T-helper 17 cell (primary cell): ENCODE results near the gene EPHA3. TPM values are rescaled to one million over a fixed set of nuclear protein-coding genes. Genes with fewer than 3 reads are reported as not detected.

ENCODE experiments used
- ATAC-seq: fragments of 150-1000 bp; cut with Tn5 transposase; 2 replicates; pipeline ENCODE4 v1.10.0; 2021; ENCODE audit warnings: mild to moderate bottlenecking, moderate library complexity
- DNase-seq, 3 donors: peaks; one replicate each; pipeline versions ENCODE4 v3.0.0 to v3.0.0-alpha.2; 2020 to 2021
- H3K9me3 ChIP-seq: one replicate; pipeline ENCODE4 v1.7.0; 2013; ENCODE audit warnings: low read length, mild to moderate bottlenecking; ENCODE audit not compliant: control insufficient read depth, poor library complexity, severe bottlenecking
- H3K27ac Mint-ChIP-seq: one replicate; pipeline ENCODE4 v1.8.0; 2022; ENCODE audit warnings: mild to moderate bottlenecking, moderate library complexity, mixed read lengths
- H3K27me3 Mint-ChIP-seq: one replicate; pipeline ENCODE4 v1.8.0; 2022; ENCODE audit warnings: mixed read lengths
- H3K36me3 Mint-ChIP-seq: one replicate; pipeline ENCODE4 v1.8.0; 2022; ENCODE audit warnings: low read depth, mixed read lengths
- H3K4me1 Mint-ChIP-seq: one replicate; pipeline ENCODE4 v1.8.0; 2022; ENCODE audit warnings: mild to moderate bottlenecking, mixed read lengths
- H3K4me3 Mint-ChIP-seq: one replicate; pipeline ENCODE4 v1.8.0; 2022; ENCODE audit warnings: mild to moderate bottlenecking, moderate library complexity, mixed read lengths
- total RNA-seq, 4 donors: library from RNA in 2 of 4; stranded (reverse) in 2 of 4; gene quantifications; one replicate each; pipeline ENCODE4 v1.2.3 and lab custom pipeline; 2022 to 2026

EPHA3 gene
- total RNA-seq, 2 donors from 2014 or later, result not detected

DNA sequence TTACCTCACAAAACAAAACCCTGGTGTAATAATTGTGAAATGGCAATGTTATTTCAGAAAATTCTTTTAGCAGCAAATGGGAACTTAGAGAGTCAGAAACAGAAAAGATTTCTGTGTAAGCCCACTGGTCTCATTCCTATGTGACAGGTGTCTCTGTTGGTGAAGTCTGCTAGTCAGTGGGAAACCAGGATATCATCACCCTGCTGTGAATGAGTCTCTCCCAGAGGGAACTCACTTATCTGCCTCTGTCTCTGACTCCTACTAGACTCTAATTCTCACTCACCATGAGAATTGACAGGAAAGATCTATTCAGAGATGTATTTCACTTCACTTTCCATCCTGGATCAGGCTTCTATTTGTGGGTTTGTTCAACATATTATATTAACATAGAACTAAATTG lies 266.0 kb downstream of the EPHA3 start:
- no peaks in the 10 kb centered on the region for H3K27me3 Mint-ChIP-seq
- DNase-seq (no peak), ATAC-seq (no peak)
- H3K36me3 Mint-ChIP-seq, result no peaks in the 10 kb centered on the region
- no peak overlapping the region for H3K4me3 Mint-ChIP-seq
- H3K4me1 Mint-ChIP-seq, result no peaks in the 10 kb centered on the region
- no peak overlapping the region for H3K27ac Mint-ChIP-seq
- no peaks in the 10 kb centered on the region for H3K9me3 ChIP-seq

GRCh38 chr3:89375451-89375850 lies 268.0 kb downstream of the EPHA3 start:
- ATAC-seq (no peak), DNase-seq (no peak)
- H3K9me3 ChIP-seq, result no peaks in the 10 kb centered on the region
- Mint-ChIP-seq H3K27ac (no peak overlapping the region), H3K4me3 (no peak overlapping the region), H3K36me3 (no peaks in the 10 kb centered on the region), H3K27me3 (no peaks in the 10 kb centered on the region), H3K4me1 (no peaks in the 10 kb centered on the region)

DNA sequence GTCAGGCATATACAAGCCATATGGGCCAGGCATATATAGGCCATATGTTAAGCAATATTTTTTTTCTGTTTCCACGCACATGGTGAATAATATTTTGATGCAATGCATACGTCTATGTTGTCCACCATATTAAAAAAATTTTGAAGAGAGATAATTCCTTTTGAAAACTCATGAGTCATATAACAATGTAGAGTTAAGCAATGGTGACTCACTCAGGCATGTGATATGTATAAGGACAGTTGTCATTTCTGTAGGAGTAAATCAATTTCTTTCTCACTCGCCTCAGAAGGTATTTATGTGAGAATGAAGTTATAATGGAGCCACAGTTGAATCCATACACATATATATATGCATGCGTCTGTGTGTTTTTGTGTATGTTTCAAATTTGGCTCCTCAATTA lies 272.6 kb downstream of the EPHA3 start:
- H3K27me3 Mint-ChIP-seq, result no peaks in the 10 kb centered on the region
- H3K9me3 ChIP-seq, result no peaks in the 10 kb centered on the region
- ATAC-seq, result no peak
- H3K4me1 Mint-ChIP-seq, result no peaks in the 10 kb centered on the region
- no peak overlapping the region for H3K27ac Mint-ChIP-seq
- no peak for DNase-seq
- H3K36me3 Mint-ChIP-seq, result no peaks in the 10 kb centered on the region
- no peak overlapping the region for H3K4me3 Mint-ChIP-seq

DNA sequence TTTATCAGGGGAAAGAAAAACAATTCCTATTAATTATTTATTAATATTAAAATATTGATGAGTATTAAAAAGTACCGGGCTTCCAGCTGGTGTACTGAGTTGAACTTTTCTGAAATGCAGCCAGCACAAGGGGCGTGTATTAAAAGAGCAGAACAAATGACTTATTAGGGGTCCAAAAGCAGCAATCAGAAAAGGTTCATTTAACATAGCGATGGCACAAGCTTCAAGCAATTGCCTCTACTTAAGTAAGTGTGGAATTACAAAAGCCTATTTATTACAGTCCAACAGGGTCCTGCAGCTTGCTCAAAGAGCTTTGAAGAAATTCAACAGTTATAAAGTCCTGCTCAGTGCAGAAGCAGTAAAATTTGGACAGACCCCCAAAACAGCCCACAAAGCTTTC lies 285.6 kb downstream of the EPHA3 start:
- H3K4me3 Mint-ChIP-seq, result no peak overlapping the region
- ATAC-seq, result no peak
- no peaks in the 10 kb centered on the region for H3K9me3 ChIP-seq

GRCh38 chr3:89395456-89395855 lies 288.0 kb downstream of the EPHA3 start:
- Mint-ChIP-seq H3K4me1 (no peaks in the 10 kb centered on the region), H3K36me3 (no peaks in the 10 kb centered on the region), H3K27me3 (no peaks in the 10 kb centered on the region), H3K4me3 (no peak overlapping the region), H3K27ac (no peak overlapping the region)
- H3K9me3 ChIP-seq, result no peaks in the 10 kb centered on the region
- ATAC-seq (no peak), DNase-seq (no peak)

More for the DNA sequence above, 285.6 kb downstream of the EPHA3 start:
- H3K4me1 Mint-ChIP-seq, result no peaks in the 10 kb centered on the region
- no peaks in the 10 kb centered on the region for H3K36me3 Mint-ChIP-seq
- no peak for DNase-seq
- H3K27ac Mint-ChIP-seq, result no peak overlapping the region
- no peaks in the 10 kb centered on the region for H3K27me3 Mint-ChIP-seq

DNA sequence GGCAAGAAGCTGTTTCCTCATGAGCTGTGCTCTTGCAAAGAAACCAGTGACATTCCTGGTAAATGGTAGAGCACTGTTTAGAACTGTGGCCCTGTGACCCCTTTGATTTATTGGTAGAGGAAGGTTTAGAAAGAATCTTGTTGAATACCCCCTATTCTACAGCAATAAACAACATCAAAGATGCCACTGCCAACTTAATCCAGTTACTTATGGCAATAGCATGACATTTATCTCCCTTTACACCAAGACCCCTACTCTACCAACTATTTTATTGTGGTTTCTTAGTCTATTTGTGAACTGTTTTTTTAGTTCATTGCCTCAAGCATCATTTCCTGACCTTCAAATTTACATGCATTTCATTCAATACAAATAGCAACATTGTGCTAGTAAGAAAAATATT lies 288.6 kb downstream of the EPHA3 start:
- Mint-ChIP-seq H3K4me3 (no peak overlapping the region), H3K36me3 (no peaks in the 10 kb centered on the region), H3K4me1 (no peaks in the 10 kb centered on the region), H3K27ac (no peak overlapping the region), H3K27me3 (no peaks in the 10 kb centered on the region)
- no peaks in the 10 kb centered on the region for H3K9me3 ChIP-seq
- ATAC-seq (no peak), DNase-seq (no peak)

DNA sequence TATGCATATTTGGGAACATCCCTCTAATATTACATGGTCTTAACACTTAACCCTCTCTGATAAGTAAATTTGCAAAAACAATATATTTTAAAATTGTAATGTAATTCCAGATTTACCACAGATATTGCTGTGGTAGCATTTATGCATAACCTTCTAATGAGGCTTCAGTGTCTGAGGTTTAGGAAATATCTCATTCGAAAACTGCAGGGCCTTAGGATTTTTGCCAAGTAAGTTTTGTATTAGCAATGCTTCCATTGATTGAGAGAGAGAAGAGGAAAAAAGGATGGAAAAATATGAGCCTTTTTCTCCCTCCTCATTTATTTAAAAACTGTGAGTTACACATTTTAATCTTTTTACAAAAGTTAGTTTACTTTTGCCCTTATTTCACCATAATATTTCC lies 294.6 kb downstream of the EPHA3 start:
- Mint-ChIP-seq H3K27ac (no peak overlapping the region), H3K4me3 (no peak overlapping the region), H3K36me3 (no peaks in the 10 kb centered on the region), H3K27me3 (no peaks in the 10 kb centered on the region), H3K4me1 (no peaks in the 10 kb centered on the region)
- no peaks in the 10 kb centered on the region for H3K9me3 ChIP-seq
- DNase-seq (no peak), ATAC-seq (no peak)

DNA sequence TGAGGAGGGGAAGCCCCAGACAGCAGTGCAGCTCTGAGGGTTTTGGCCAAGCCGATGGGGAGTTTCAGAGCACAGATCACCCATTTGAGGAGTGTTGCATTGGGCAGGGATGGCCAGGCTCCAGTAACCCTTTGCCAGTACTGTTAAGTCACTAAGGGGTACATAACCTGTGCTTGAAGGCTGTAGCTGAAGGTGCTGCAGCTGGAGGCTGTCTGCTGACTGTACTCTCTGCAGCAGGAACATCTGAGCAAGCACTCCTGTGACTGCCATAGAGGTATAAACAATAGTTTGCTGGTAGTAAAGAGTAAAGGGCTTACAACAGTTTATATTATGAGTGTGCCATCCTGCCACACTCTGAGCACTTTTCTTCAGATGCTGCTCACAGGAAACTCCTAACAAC lies 297.8 kb downstream of the EPHA3 start:
- DNase-seq (no peak), ATAC-seq (no peak)
- Mint-ChIP-seq H3K4me1 (no peaks in the 10 kb centered on the region), H3K27ac (no peak overlapping the region), H3K4me3 (no peak overlapping the region), H3K27me3 (no peaks in the 10 kb centered on the region), H3K36me3 (no peaks in the 10 kb centered on the region)
- H3K9me3 ChIP-seq, result no peaks in the 10 kb centered on the region

DNA sequence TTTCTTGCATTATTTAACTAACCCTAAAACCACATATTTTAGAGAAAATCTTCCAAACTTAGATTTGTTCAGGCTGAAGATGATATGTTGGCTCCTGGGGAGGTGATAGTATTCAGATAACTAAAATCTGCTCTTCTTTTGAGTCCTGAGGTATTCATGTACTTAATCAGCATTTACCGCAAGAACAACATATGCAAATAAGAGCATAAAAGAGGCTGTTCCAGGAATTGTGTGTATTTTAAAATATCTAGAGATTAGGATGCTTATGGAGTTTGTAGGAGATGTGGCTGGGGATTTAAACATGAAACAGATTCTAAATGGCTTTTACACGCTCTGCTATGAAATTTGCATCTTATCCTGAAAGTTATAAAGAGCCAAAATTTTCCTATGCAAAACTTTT lies 298.2 kb downstream of the EPHA3 start:
- no peaks in the 10 kb centered on the region for H3K9me3 ChIP-seq
- Mint-ChIP-seq H3K27ac (no peak overlapping the region), H3K4me1 (no peaks in the 10 kb centered on the region), H3K27me3 (no peaks in the 10 kb centered on the region), H3K36me3 (no peaks in the 10 kb centered on the region), H3K4me3 (no peak overlapping the region)
- DNase-seq (no peak), ATAC-seq (no peak)

- ATAC-seq, result no peak
- Mint-ChIP-seq H3K4me3 (no peak overlapping the region), H3K36me3 (no peaks in the 10 kb centered on the region), H3K27me3 (no peaks in the 10 kb centered on the region), H3K27ac (no peak overlapping the region), H3K4me1 (no peaks in the 10 kb centered on the region)
- no peaks in the 10 kb centered on the region for H3K9me3 ChIP-seq
- DNase-seq, result no peak
These were observed 303.8 kb downstream of the EPHA3 start for GRCh38 chr3:89411201-89411600.

DNA sequence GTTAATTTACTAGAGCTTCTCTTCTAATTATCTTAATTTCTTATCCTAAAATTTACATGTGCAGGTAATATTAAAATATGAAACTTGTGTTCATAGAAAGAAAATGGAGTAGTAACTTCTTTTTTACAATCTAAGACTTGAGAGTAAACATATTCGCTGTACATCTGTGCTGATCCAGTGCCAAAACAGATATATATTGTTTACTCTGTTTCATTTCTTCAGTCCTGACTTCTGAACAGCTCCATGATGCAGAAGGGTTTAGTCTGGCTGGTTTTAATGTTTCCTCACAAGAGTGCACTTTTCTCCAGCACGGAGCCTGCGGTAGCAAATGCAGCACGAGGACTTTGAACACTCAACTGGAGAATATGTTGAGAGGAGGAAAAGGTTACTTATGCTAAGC lies 306.8 kb downstream of the EPHA3 start:
- H3K4me1 Mint-ChIP-seq, result no peaks in the 10 kb centered on the region
- H3K27ac Mint-ChIP-seq, result no peak overlapping the region
- H3K9me3 ChIP-seq, result no peaks in the 10 kb centered on the region
- H3K27me3 Mint-ChIP-seq, result no peaks in the 10 kb centered on the region
- H3K4me3 Mint-ChIP-seq, result no peak overlapping the region
- DNase-seq (no peak), ATAC-seq (no peak)
- H3K36me3 Mint-ChIP-seq, result no peaks in the 10 kb centered on the region

- DNase-seq (no peak), ATAC-seq (no peak)
- H3K4me3 Mint-ChIP-seq, result no peak overlapping the region
- no peak overlapping the region for H3K27ac Mint-ChIP-seq
- H3K4me1 Mint-ChIP-seq, result no peaks in the 10 kb centered on the region
- H3K36me3 Mint-ChIP-seq, result no peaks in the 10 kb centered on the region
- H3K9me3 ChIP-seq, result no peaks in the 10 kb centered on the region
- H3K27me3 Mint-ChIP-seq, result no peaks in the 10 kb centered on the region
These were observed 312.3 kb downstream of the EPHA3 start for GRCh38 chr3:89419647-89420241.

- no peaks in the 10 kb centered on the region for H3K27me3 Mint-ChIP-seq
- H3K4me3 Mint-ChIP-seq, result no peak overlapping the region
- H3K4me1 Mint-ChIP-seq, result no peaks in the 10 kb centered on the region
- DNase-seq (no peak), ATAC-seq (no peak)
- H3K9me3 ChIP-seq, result no peaks in the 10 kb centered on the region
- no peaks in the 10 kb centered on the region for H3K36me3 Mint-ChIP-seq
- no peak overlapping the region for H3K27ac Mint-ChIP-seq
These were observed 318.6 kb downstream of the EPHA3 start for GRCh38 chr3:89426060-89426459.

GRCh38 chr3:89434621-89435380 lies 327.4 kb downstream of the EPHA3 start:
- Mint-ChIP-seq H3K4me3 (no peak overlapping the region), H3K27me3 (no peaks in the 10 kb centered on the region), H3K27ac (no peak overlapping the region), H3K36me3 (no peaks in the 10 kb centered on the region), H3K4me1 (no peaks in the 10 kb centered on the region)
- H3K9me3 ChIP-seq, result no peaks in the 10 kb centered on the region
- DNase-seq, result no peak
- ATAC-seq, result no peak
